GM12878 (cell line): ENCODE data around the gene ABCC9.

Experiments
- DPF2 ChIP-seq: fragments of 450-650 bp; IDR thresholded peaks from 2 replicates; pipeline ENCODE4 v1.6.1; 2017; ENCODE audit warnings: mild to moderate bottlenecking
- EZH2 ChIP-seq: IDR thresholded peaks from 2 replicates; pipeline ENCODE4 v1.6.1; 2012; ENCODE audit warnings: low read depth, mild to moderate bottlenecking, control low read depth, inconsistent platforms, low read length, borderline replicate concordance; ENCODE audit not compliant: control insufficient read depth
- GABPA ChIP-seq: IDR thresholded peaks from 2 replicates; pipeline ENCODE4 v1.6.1; 2014; ENCODE audit warnings: antibody characterized with exemption, low read depth, mild to moderate bottlenecking, inconsistent platforms
- MAX ChIP-seq: IDR thresholded peaks from 2 replicates; pipeline ENCODE4 v1.6.1; 2012; ENCODE audit warnings: low read depth, low read length, improper control_type of control experiment
- POLR2A ChIP-seq: IDR thresholded peaks from 2 replicates; pipeline ENCODE4 v1.6.1; 2011; ENCODE audit warnings: low read depth, mild to moderate bottlenecking, low read length
- SIN3A ChIP-seq: IDR thresholded peaks from 2 replicates; pipeline ENCODE4 v1.6.1; 2012; ENCODE audit warnings: low read depth, low read length, improper control_type of control experiment
- TF ChIP-seq, protein P1 (sequence below), 3 experiments: IDR thresholded peaks in 2 of 3; conservative IDR thresholded peaks in 1 of 3; 2 replicates each; pipeline ENCODE4 v1.5.1; 2011; ENCODE audit warnings: low read depth in 3 of 3, low read length in 3 of 3, mild to moderate bottlenecking in 3 of 3, control low read depth in 2 of 3, moderate library complexity in 2 of 3, inconsistent platforms in 1 of 3, mixed read lengths in 1 of 3; ENCODE audit not compliant: control insufficient read depth in 2 of 3, insufficient read depth in 1 of 3; ENCODE audit errors: extremely low read depth in 1 of 3

DNA sequence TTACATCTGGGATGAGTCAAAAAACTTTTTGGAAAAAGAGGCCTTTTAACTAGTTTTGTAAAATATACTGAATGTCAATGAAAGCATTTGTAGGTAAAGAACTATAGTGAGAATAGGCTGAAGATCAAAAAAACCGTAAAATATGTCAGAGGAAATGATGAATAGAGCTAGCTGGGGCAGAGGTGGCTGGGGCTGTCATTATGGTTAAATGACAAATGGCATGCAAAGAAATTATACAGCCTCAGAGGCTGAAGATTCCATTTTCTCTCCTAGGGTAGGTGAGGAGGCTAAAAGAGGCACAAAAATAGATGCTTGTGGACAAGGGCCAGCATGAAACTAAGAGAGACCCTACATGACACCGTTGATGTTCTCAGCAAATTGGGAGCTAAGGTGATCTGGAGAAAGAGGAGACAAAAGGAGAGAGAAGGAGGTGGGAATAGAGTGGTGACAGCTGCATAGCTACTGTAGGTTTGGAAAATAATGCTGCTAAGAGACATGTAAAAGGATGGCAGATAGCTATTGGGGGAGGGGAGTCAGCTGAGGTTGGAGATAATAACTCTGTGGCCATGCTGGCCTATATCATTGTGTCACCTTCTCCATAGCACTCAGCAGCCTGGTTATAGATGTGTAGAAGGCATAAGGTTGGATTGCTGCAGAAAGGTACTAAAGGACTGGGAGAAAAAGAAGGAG is 63.8 kb downstream of the ABCC9 start:
- TF ChIP-seq, protein P1, sequence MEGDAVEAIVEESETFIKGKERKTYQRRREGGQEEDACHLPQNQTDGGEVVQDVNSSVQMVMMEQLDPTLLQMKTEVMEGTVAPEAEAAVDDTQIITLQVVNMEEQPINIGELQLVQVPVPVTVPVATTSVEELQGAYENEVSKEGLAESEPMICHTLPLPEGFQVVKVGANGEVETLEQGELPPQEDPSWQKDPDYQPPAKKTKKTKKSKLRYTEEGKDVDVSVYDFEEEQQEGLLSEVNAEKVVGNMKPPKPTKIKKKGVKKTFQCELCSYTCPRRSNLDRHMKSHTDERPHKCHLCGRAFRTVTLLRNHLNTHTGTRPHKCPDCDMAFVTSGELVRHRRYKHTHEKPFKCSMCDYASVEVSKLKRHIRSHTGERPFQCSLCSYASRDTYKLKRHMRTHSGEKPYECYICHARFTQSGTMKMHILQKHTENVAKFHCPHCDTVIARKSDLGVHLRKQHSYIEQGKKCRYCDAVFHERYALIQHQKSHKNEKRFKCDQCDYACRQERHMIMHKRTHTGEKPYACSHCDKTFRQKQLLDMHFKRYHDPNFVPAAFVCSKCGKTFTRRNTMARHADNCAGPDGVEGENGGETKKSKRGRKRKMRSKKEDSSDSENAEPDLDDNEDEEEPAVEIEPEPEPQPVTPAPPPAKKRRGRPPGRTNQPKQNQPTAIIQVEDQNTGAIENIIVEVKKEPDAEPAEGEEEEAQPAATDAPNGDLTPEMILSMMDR (IDR thresholded peaks at IDR 0.05 in 2 of 3, conservative IDR thresholded peaks at IDR 0.05 in 1 of 3; ENCODE audit: control insufficient read depth in 2 of 3, extremely low read depth in 1 of 3, insufficient read depth in 1 of 3, low read depth in 3 of 3, low read length in 3 of 3): no peak
- TF ChIP-seq POLR2A: no peak
- no peak for TF ChIP-seq GABPA
- TF ChIP-seq EZH2: no peak
- TF ChIP-seq SIN3A: no peak
- TF ChIP-seq DPF2: no peak
- no peak for TF ChIP-seq MAX
